Measurements from ENCODE around the gene SLC47A1. TPM values are rescaled to one million over a fixed set of nuclear protein-coding genes. Genes with fewer than 3 reads are reported as not detected.
"Not testable (repeated sequence)": the region's sequence is repeated elsewhere in the genome, so short reads cannot be mapped to it uniquely, and the experiment has no call there.

SLC47A1 gene
- total RNA-seq, 1 experiment from 2014 or later: not detected

- Histone ChIP-seq H3K4me1 (ENCODE audit: low read length) (peaks cover 11% of the 10 kb centered on the region), H3K4me2 (ENCODE audit: low read depth, low read length, poor library complexity, severe bottlenecking) (no peak overlapping the region), H3K79me2 (ENCODE audit: low read length) (no peaks in the 10 kb centered on the region), H3K27me3 (ENCODE audit: low read length) (no peaks in the 10 kb centered on the region), H3K27ac (ENCODE audit: low read length) (no peak overlapping the region), H3K4me3 (ENCODE audit: low read length) (no peak overlapping the region), H3K9me3 (ENCODE audit: low read length) (no peaks in the 10 kb centered on the region), H4K20me1 (ENCODE audit: insufficient read depth, low read depth, low read length) (no peaks in the 10 kb centered on the region), H3K9ac (ENCODE audit: low read length) (no peak overlapping the region), H2AFZ (ENCODE audit: low read length) (no peak overlapping the region), H3K9me2 (replicated peaks; ENCODE audit: insufficient read depth, low read length) (no peaks in the 10 kb centered on the region), H3K36me3 (ENCODE audit: insufficient read depth, low read length) (no peaks in the 10 kb centered on the region)
- DNase-seq: no peak
Observed at GRCh38 chr17:19570544-19571062, 36.9 kb downstream of the SLC47A1 start.

GRCh38 chr17:19573075-19573474 lies 39.4 kb downstream of the SLC47A1 start:
- Histone ChIP-seq H3K79me2 (ENCODE audit: low read length) (no peaks in the 10 kb centered on the region), H3K4me3 (ENCODE audit: low read length) (no peak overlapping the region), H3K4me1 (ENCODE audit: low read length) (peaks cover 11% of the 10 kb centered on the region), H3K27me3 (ENCODE audit: low read length) (no peaks in the 10 kb centered on the region), H4K20me1 (ENCODE audit: insufficient read depth, low read depth, low read length) (no peaks in the 10 kb centered on the region), H3K27ac (ENCODE audit: low read length) (no peak overlapping the region), H3K9me3 (ENCODE audit: low read length) (no peaks in the 10 kb centered on the region), H3K9me2 (replicated peaks; ENCODE audit: insufficient read depth, low read length) (no peaks in the 10 kb centered on the region), H3K9ac (ENCODE audit: low read length) (no peak overlapping the region), H3K36me3 (ENCODE audit: insufficient read depth, low read length) (no peaks in the 10 kb centered on the region), H3K4me2 (ENCODE audit: low read depth, low read length, poor library complexity, severe bottlenecking) (no peak overlapping the region), H2AFZ (ENCODE audit: low read length) (no peak overlapping the region)
- no peak for DNase-seq

GRCh38 chr17:19574956-19575355 lies 41.3 kb downstream of the SLC47A1 start:
- Histone ChIP-seq H3K9ac (ENCODE audit: low read length) (no peak overlapping the region), H3K9me2 (replicated peaks; ENCODE audit: insufficient read depth, low read length) (no peaks in the 10 kb centered on the region), H3K79me2 (ENCODE audit: low read length) (no peaks in the 10 kb centered on the region), H3K27me3 (ENCODE audit: low read length) (no peaks in the 10 kb centered on the region), H4K20me1 (ENCODE audit: insufficient read depth, low read depth, low read length) (no peaks in the 10 kb centered on the region), H3K4me2 (ENCODE audit: low read depth, low read length, poor library complexity, severe bottlenecking) (no peak overlapping the region), H3K4me3 (ENCODE audit: low read length) (no peak overlapping the region), H2AFZ (ENCODE audit: low read length) (no peak overlapping the region), H3K36me3 (ENCODE audit: insufficient read depth, low read length) (no peaks in the 10 kb centered on the region), H3K9me3 (ENCODE audit: low read length) (no peaks in the 10 kb centered on the region), H3K27ac (ENCODE audit: low read length) (no peak overlapping the region), H3K4me1 (ENCODE audit: low read length) (peaks cover 2% of the 10 kb centered on the region)
- no peak for DNase-seq

DNA sequence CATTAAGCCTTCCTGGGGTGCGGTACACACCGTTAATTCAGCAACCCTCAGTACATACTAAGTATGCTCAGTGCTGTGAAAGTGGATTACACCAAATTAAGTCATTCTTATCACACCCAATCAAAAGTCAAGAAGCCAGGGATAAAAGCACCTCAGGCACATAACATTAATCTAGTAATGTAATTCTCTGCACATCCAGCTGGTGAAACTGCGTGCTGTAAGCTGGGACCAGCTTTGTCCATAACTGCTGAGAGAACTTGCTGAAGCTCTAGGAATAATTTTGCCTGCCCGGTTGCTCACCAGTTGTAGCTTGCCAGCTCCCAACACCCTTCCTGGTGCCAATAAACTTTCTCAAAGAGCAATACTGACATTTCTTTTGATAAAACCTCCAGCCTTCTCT lies 44.9 kb downstream of the SLC47A1 start:
- Histone ChIP-seq H2AFZ (ENCODE audit: low read length) (no peak overlapping the region), H3K4me3 (ENCODE audit: low read length) (no peak overlapping the region), H3K27me3 (ENCODE audit: low read length) (no peaks in the 10 kb centered on the region), H3K9me3 (ENCODE audit: low read length) (no peaks in the 10 kb centered on the region), H3K4me2 (ENCODE audit: low read depth, low read length, poor library complexity, severe bottlenecking) (no peak overlapping the region), H3K79me2 (ENCODE audit: low read length) (no peaks in the 10 kb centered on the region), H3K9ac (ENCODE audit: low read length) (no peak overlapping the region), H3K27ac (ENCODE audit: low read length) (no peak overlapping the region), H3K4me1 (ENCODE audit: low read length) (no peaks in the 10 kb centered on the region), H4K20me1 (ENCODE audit: insufficient read depth, low read depth, low read length) (no peaks in the 10 kb centered on the region), H3K36me3 (ENCODE audit: insufficient read depth, low read length) (no peaks in the 10 kb centered on the region), H3K9me2 (replicated peaks; ENCODE audit: insufficient read depth, low read length) (no peaks in the 10 kb centered on the region)
- DNase-seq: no peak

DNA sequence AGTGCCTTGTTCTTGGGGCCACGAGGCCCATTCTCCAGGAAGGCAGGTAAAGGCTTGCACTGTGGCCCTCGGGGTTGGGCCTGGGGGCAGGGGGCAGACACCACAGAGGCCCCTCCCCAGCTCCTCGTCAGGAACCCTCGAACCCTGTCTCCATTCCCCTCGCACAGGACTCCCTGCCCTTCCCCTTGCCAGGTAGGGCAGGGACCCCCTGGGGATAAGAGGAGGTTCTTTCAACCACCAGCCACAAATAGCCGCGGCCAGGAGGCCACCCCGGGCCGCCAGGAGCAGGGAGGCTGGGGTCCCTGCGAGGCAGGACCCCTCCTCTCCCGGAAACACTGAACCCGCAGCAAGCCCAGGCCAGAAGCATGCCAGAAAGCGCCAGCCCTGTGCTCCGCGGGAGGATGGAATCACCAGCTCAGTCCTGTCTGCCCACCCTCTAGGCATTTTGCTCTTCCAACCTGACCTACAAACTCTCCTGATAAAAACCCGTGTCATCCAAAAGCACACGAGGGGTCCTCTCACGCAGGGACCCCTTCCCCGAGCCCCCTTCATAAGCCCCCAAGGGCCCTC lies 45.6 kb downstream of the SLC47A1 start:
- Histone ChIP-seq H3K36me3 (ENCODE audit: insufficient read depth, low read length) (no peaks in the 10 kb centered on the region), H3K4me3 (ENCODE audit: low read length) (no peak overlapping the region), H2AFZ (ENCODE audit: low read length) (no peak overlapping the region), H3K4me2 (ENCODE audit: low read depth, low read length, poor library complexity, severe bottlenecking) (no peak overlapping the region), H3K27ac (ENCODE audit: low read length) (no peak overlapping the region), H4K20me1 (ENCODE audit: insufficient read depth, low read depth, low read length) (no peaks in the 10 kb centered on the region), H3K27me3 (ENCODE audit: low read length) (no peaks in the 10 kb centered on the region), H3K79me2 (ENCODE audit: low read length) (no peaks in the 10 kb centered on the region), H3K9me3 (ENCODE audit: low read length) (no peaks in the 10 kb centered on the region), H3K9ac (ENCODE audit: low read length) (no peak overlapping the region), H3K9me2 (replicated peaks; ENCODE audit: insufficient read depth, low read length) (no peaks in the 10 kb centered on the region), H3K4me1 (ENCODE audit: low read length) (no peaks in the 10 kb centered on the region)
- DNase-seq: no peak

DNA sequence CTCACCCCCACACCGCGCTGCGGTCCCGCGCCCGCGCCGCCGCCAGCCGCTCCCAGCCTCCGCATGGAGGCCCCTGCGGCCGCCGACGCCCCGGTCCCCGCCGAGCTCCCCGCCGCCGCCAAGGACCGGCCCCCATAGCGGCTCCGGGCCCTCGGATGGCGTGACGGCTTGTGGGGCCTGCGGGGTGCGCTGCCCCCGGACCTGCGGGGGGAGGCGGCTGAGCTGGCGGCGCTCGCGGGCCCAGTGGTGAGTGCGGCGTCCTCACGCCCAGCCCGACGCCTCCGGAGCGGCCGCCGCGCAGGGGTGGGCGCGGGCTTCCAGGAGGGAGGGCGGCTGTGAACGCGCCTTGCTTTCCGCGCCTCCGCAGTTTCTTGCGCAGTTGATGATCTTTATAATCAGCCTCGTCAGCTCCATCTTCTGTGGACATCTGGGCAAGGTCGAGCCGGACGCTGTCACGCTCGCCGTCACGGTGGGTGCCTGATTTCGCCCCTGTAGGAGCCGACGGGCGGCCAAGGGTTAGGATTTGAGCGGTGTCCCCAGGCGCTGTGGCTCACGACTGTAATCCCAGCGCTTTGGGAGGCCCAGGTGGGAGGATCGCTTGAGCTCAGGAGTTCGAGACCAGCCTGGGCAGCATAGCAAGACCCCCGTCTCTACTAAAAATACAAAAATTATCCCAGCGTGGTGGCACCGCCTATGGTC lies 46.4 kb downstream of the SLC47A1 start:
- H3K4me1 ChIP-seq (ENCODE audit: low read length): no peaks in the 10 kb centered on the region
- DNase-seq: no peak
- H3K79me2 ChIP-seq (ENCODE audit: low read length): no peaks in the 10 kb centered on the region
- no peaks in the 10 kb centered on the region for H3K9me3 ChIP-seq (ENCODE audit: low read length)
- H3K4me2 ChIP-seq (ENCODE audit: low read depth, low read length, poor library complexity, severe bottlenecking): no peak overlapping the region
- no peak overlapping the region for H2AFZ ChIP-seq (ENCODE audit: low read length)
- H3K27ac ChIP-seq (ENCODE audit: low read length): no peak overlapping the region
- no peaks in the 10 kb centered on the region for H3K36me3 ChIP-seq (ENCODE audit: insufficient read depth, low read length)
- no peaks in the 10 kb centered on the region for H3K27me3 ChIP-seq (ENCODE audit: low read length)
- H4K20me1 ChIP-seq (ENCODE audit: insufficient read depth, low read depth, low read length): no peaks in the 10 kb centered on the region
- H3K9ac ChIP-seq (ENCODE audit: low read length): no peak overlapping the region
- no peaks in the 10 kb centered on the region for H3K9me2 ChIP-seq (replicated peaks; ENCODE audit: insufficient read depth, low read length)
- H3K4me3 ChIP-seq (ENCODE audit: low read length): no peak overlapping the region

DNA sequence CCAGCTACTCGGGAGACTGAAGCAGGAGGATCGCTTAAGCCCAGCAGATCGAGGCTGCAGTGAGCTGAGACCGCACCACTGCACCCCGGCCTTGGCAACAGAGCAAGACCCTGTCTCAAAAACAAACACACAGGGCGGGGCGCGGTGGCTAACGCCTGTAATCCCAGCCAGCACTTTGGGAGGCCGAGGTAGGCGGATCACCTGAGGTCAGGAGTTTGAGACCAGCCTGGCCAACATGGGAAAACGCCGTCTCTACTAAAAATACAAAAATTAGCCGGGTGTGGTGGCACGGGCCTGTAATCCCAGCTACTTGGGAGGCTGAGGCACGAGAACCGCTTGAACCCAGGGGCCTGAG lies 46.9 kb downstream of the SLC47A1 start:
- DNase-seq; H3K27me3 ChIP-seq (ENCODE audit: low read length); H3K79me2 ChIP-seq (ENCODE audit: low read length); H3K36me3 ChIP-seq (ENCODE audit: insufficient read depth, low read length); H3K9ac ChIP-seq (ENCODE audit: low read length); H3K9me2 ChIP-seq (replicated peaks; ENCODE audit: insufficient read depth, low read length); H3K4me1 ChIP-seq (ENCODE audit: low read length); H2AFZ ChIP-seq (ENCODE audit: low read length); H3K4me3 ChIP-seq (ENCODE audit: low read length); H3K27ac ChIP-seq (ENCODE audit: low read length); H4K20me1 ChIP-seq (ENCODE audit: insufficient read depth, low read depth, low read length); H3K4me2 ChIP-seq (ENCODE audit: low read depth, low read length, poor library complexity, severe bottlenecking); H3K9me3 ChIP-seq (ENCODE audit: low read length): not testable (repeated sequence)

DNA sequence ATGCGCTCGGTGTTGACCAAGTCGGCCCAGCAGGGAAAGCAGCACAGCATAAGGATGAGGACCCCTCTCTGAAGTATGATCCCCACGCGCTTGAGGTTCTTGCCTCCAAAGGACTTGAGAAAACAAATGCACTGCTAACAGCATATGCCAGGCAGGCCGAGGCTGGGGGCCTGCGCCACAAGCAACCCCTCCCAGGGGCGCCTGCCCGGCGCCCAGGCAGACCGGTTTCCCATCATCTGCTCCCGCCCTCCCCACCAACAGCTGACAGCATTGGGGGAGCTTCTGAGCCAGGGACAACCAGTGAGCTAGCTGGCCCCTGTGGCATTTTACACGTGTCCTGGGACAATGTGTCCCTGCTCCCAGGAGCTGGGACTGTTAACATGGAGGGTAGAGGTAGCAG lies 48.5 kb downstream of the SLC47A1 start:
- H3K27ac ChIP-seq (ENCODE audit: low read length); H3K27me3 ChIP-seq (ENCODE audit: low read length); H3K79me2 ChIP-seq (ENCODE audit: low read length); H3K4me2 ChIP-seq (ENCODE audit: low read depth, low read length, poor library complexity, severe bottlenecking); H2AFZ ChIP-seq (ENCODE audit: low read length); H3K9me2 ChIP-seq (replicated peaks; ENCODE audit: insufficient read depth, low read length); H3K9ac ChIP-seq (ENCODE audit: low read length); H3K9me3 ChIP-seq (ENCODE audit: low read length); H4K20me1 ChIP-seq (ENCODE audit: insufficient read depth, low read depth, low read length); H3K36me3 ChIP-seq (ENCODE audit: insufficient read depth, low read length); DNase-seq; H3K4me1 ChIP-seq (ENCODE audit: low read length); H3K4me3 ChIP-seq (ENCODE audit: low read length): not testable (repeated sequence)

All from Karpas-422 (cell line).